SK-N-DZ (cell line): ENCODE results near the gene ATF2.
A peak's percentile ranks its signal among the peaks of the same experiment; 100 is the strongest.
"Not testable (repeated sequence)": the region's sequence is repeated elsewhere in the genome, so short reads cannot be mapped to it uniquely, and the experiment has no call there.

Source experiments
- DNase-seq: peaks from one replicate; pipeline ENCODE4 v3.0.0-alpha.2; 2015; ENCODE audit warnings: low spot score

The ATF2 gene

DNA sequence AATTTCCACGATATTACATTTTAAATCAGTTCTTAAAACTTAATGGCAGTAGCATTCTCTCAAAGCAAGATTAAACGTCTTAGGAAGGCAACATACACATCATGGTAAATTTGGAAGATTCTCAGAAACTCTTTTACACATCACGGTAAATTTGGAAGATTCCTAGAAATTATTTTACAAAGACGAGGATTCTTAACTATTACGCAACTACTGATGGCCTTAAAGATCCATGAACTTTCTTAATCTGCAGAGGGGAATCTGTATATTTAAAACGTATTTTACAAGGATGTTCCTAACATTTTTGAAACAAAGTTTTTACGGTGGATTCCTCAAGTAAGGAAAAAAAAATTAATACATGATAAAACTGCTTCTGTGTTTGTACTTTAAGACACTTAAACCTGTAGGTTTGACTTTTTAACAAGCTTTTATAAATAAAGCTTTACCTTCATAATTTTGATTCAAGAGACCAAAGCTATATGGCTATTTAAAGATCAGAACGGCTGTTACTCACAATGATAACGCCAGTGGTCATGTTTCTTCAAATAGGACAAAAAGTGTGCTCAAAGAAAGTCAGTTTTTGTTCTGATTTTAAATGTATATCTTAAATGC is 1.7 kb downstream of the ATF2 start:
- no peak for DNase-seq

GRCh38 chr2:175164235-175164634 is 3.8 kb downstream of the ATF2 start:
- DNase-seq: no peak

GRCh38 chr2:175158894-175159293 is 9.1 kb downstream of the ATF2 start:
- DNase-seq: no peak

GRCh38 chr2:175156534-175156933 is 11.5 kb downstream of the ATF2 start:
- no peak for DNase-seq

- DNase-seq: no peak
These were observed 13.3 kb downstream of the ATF2 start for GRCh38 chr2:175154661-175155082.

DNA sequence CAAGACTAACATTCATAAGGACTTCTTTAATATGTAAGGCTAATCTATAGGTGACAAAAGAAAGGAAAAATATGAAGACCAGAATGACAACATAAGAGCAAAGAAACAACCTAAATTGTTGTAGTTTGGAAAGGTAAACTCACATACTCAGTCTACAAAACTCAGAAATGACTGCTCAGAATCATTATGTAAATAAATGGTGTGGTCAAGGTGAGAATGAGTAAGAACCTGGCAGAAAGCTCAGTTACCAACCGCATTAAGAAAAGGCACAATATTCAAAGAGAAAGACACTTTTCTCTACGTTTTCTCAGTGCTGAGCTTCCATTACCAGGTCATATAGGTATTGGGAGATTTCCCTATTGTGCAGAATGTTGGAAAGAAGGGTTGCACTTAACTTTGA is 15.8 kb downstream of the ATF2 start:
- DNase-seq: no peak

DNA sequence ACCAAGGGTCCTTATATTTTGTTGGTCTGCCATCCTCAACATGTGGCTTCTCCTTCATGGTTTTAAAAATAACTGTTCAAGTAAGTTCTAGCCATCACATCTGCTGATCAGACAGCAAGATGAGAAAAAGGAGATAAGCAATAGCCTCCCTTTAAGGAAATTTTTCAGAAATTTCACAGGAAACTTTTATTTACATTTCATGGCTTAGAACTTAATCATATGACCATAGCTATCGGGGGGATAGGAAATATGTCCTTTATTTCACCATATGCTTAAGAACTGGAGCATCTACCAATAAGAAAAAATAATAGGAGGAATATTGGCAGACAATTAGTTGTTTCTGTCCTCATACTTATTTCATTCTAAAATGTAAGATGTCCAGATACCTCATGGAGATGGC is 16.2 kb downstream of the ATF2 start:
- DNase-seq: no peak

GRCh38 chr2:175147186-175147585 is 20.8 kb downstream of the ATF2 start:
- no peak for DNase-seq

GRCh38 chr2:175143678-175144077 is 24.3 kb downstream of the ATF2 start:
- DNase-seq: no peak

DNA sequence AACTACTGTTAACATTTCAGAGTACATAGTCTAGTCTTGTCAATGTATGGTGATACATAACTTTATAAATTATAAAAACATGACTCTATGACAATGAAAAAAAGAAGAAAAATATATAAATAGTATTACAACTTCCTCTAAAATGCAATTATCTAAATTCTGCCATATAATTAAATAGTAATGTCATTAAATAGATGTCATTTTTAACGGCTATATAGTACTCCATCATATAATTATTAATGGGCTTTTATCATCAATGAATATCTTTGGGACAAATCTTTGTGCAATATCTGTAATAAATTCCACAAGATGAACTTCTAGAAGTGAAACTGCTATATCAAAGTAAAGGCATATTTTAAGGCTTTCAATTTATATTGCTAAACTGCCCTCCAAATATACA is 24.8 kb downstream of the ATF2 start:
- DNase-seq: no peak

- DNase-seq: no peak
These were observed 27.7 kb downstream of the ATF2 start for GRCh38 chr2:175140332-175140731.

- no peak for DNase-seq
These were observed 30.2 kb downstream of the ATF2 start for GRCh38 chr2:175137793-175138192.

- DNase-seq: no peak
These were observed 31.4 kb downstream of the ATF2 start for GRCh38 chr2:175136334-175137215.

DNA sequence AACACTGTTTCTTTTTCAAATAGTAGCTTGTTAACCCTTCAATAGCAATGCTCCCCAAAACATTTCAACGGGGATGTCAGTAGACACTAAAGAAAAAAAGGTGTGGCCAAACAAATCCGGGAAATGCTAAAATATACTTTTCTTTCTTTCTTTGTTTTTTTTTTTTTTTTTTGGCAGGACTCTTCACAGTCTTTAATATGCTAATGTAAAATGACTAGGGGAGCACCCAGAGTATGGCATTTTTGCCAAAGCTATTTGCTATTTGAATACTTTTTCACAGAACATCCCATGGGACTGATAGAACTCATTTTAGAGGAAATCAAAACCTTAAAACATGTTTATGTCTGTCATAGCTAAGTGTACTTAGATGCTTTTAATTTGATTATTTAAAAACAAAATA is 32.1 kb downstream of the ATF2 start:
- DNase-seq: no peak

DNA sequence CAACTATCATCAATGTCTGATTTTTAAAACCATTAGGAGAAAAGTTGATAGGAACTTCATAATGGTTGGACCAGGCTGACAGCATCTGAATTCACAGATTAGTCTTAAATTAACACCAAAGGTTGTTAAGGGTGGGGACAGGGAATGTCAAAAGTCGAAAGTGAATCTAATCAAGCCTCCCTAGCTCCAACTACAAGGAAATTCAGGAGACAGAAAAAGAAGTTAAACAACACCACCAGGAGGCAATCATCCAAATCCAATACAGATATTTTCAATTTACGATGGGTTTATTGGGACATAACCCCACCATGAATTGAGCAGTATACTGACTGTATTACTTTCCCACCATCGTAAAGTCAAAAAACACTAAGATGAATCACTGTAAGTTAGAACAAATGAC is 32.8 kb downstream of the ATF2 start:
- DNase-seq: no peak

GRCh38 chr2:175131252-175131651 is 36.8 kb downstream of the ATF2 start:
- no peak for DNase-seq

DNA sequence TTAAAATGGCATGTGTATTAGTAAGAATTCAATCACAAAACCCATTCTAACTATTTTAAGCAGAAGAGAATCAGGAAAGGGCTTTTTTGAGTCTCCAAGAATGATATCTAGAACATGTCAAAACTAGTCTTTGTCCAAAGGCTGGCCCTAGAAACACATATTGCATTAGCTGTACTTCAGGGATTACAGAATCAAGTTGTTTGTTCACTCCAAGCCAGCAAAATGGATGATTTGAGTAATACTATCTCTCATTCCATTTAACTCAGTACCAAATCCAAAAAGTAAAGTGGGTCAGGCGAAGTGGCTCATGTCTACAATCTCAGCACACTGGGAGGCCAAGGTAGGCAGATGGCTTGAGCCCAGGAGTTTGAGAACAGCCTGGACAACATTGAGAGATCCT is 41.3 kb downstream of the ATF2 start:
- no peak for DNase-seq

DNA sequence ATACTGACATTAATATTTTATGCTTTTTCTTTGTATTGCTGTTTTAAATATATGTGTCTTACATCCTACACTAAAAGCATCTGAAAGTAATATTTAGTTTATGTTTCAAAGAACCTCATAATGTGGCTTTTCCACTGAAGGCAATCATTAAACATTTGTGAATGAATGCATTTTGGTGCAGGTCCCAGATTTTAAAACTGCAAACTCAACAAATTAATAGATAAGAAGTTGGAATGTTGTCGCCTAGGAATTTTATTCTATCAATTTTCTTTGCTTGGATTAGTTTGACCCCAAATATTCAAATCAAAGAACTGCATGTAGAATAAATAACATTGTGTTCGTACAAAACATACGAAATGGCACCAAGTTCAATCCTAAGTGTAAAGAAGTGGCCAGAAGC is 44.7 kb downstream of the ATF2 start:
- no peak for DNase-seq

- DNase-seq: peak; percentile 53
These were observed 56.8 kb downstream of the ATF2 start for GRCh38 chr2:175111200-175111657.

DNA sequence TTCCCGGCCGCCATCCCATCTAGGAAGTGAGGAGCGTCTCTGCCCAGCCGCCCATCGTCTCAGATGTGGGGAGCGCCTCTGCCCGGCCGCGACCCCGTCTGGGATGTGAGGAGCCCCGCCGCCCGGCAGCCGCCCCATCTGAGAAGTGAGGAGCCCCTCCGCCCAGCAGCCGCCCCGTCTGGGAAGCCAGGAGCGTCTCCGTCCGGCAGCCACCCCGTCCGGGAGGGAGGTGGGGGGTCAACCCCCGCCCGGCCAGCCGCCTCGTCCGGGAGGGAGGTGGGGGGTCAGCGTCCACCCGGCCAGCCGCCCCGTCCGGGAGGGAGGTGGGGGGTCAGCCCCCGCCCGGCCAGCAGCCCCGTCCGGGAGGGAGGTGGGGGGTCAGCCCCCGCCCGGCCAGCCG is 59.9 kb downstream of the ATF2 start:
- DNase-seq: not testable (repeated sequence)

DNA sequence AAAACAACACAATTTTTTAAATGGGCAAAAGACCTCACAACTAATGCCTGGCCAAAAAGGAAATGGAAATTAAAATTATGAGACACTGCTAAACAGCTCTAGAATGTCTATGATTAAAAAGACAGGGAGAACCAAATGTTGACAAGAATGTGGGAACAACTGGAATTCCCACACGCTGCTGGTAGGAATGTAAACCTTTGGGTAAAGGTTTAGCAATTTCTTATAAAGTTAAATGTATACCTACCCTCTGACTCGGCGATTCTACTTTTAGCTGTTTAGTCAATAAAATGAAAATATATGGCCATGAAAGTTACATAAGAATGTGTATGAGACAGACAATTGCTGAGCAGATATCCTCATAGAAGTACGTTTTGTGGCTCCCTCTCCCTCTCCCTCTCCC is 60.9 kb downstream of the ATF2 start:
- DNase-seq: no peak

- no peak for DNase-seq
These were observed 64.8 kb downstream of the ATF2 start for GRCh38 chr2:175103191-175103590.

- DNase-seq: no peak
These were observed 66.5 kb downstream of the ATF2 start for GRCh38 chr2:175101514-175101913.
